Neuronal stem cell (in vitro differentiated cells): ENCODE data around the gene CYP4B1.

Source experiments
- DNase-seq: peaks from one replicate; pipeline ENCODE4 v3.0.0-alpha.2; 2013; ENCODE audit warnings: low spot score
- H2AFZ ChIP-seq: one replicate; pipeline ENCODE4 v1.6.1; 2013; ENCODE audit warnings: mild to moderate bottlenecking, low read length, inconsistent platforms
- H2AK5ac ChIP-seq: 2 replicates; pipeline ENCODE4 v1.6.1; 2013; ENCODE audit warnings: low read depth, mild to moderate bottlenecking, inconsistent platforms, low read length, moderate library complexity, mixed read lengths
- H2BK120ac ChIP-seq: 2 replicates; pipeline ENCODE4 v1.6.1; 2013; ENCODE audit warnings: low read depth, mild to moderate bottlenecking, inconsistent platforms, low read length, moderate library complexity, mixed read lengths
- H2BK12ac ChIP-seq: one replicate; pipeline ENCODE4 v1.6.1; 2013; ENCODE audit warnings: low read length, inconsistent platforms
- H2BK15ac ChIP-seq: 2 replicates; pipeline ENCODE4 v1.6.1; 2013; ENCODE audit warnings: mild to moderate bottlenecking, low read length, inconsistent platforms, mixed read lengths
- H2BK5ac ChIP-seq: one replicate; pipeline ENCODE4 v1.6.1; 2013; ENCODE audit warnings: inconsistent platforms, mild to moderate bottlenecking, low read length, moderate library complexity
- H3K14ac ChIP-seq: one replicate; pipeline ENCODE4 v1.6.1; 2013; ENCODE audit warnings: low read length, inconsistent platforms
- H3K18ac ChIP-seq: 2 replicates; pipeline ENCODE4 v1.6.1; 2013; ENCODE audit warnings: low read length, inconsistent platforms
- H3K23ac ChIP-seq: 2 replicates; pipeline ENCODE4 v1.6.1; 2013; ENCODE audit warnings: low read depth, mild to moderate bottlenecking, mixed read lengths, low read length, inconsistent platforms; ENCODE audit not compliant: poor library complexity
- H3K27ac ChIP-seq: replicated peaks from 3 replicates; pipeline ENCODE4 v1.5.1; 2013; ENCODE audit warnings: low read length, inconsistent platforms
- H3K27me3 ChIP-seq, 3 experiments: 2 replicates each; pipeline ENCODE4 v1.6.1; 2013; ENCODE audit warnings: low read length in 3 of 3, mild to moderate bottlenecking in 2 of 3, inconsistent platforms in 1 of 3, low read depth in 1 of 3, mixed read lengths in 1 of 3, moderate library complexity in 1 of 3; ENCODE audit not compliant: control insufficient read depth in 3 of 3, insufficient read depth in 3 of 3
- H3K36me3 ChIP-seq, 2 donors: replicated peaks in 1 of 2; 2 replicates each; pipeline ENCODE4 v1.6.1; 2013; ENCODE audit warnings: low read length in 2 of 2; ENCODE audit not compliant: control insufficient read depth in 2 of 2, insufficient read depth in 2 of 2
- H3K4ac ChIP-seq: 2 replicates; pipeline ENCODE4 v1.6.1; 2013; ENCODE audit warnings: inconsistent platforms, mild to moderate bottlenecking, low read length, moderate library complexity
- H3K4me1 ChIP-seq, 2 donors: 1 replicate in 1 of 2; 2 replicates in 1 of 2; pipeline ENCODE4 v1.6.1; 2013; ENCODE audit warnings: low read length in 2 of 2, low read depth in 1 of 2; ENCODE audit not compliant: control insufficient read depth in 2 of 2, insufficient read depth in 1 of 2
- H3K4me2 ChIP-seq: one replicate; pipeline ENCODE4 v1.6.1; 2013; ENCODE audit warnings: mild to moderate bottlenecking, low read length, inconsistent platforms; ENCODE audit not compliant: insufficient read depth, poor library complexity, severe bottlenecking
- H3K4me3 ChIP-seq, 2 donors: 2 replicates each; pipeline ENCODE4 v1.5.1; 2013; ENCODE audit warnings: low read length in 2 of 2, mild to moderate bottlenecking in 2 of 2, inconsistent platforms in 1 of 2, moderate library complexity in 1 of 2
- H3K79me1 ChIP-seq: one replicate; pipeline ENCODE4 v1.6.1; 2013; ENCODE audit warnings: low read depth, mild to moderate bottlenecking, inconsistent platforms, low read length, moderate library complexity
- H3K9ac ChIP-seq: one replicate; pipeline ENCODE4 v1.6.1; 2013; ENCODE audit warnings: mild to moderate bottlenecking, low read depth, low read length, inconsistent platforms; ENCODE audit not compliant: poor library complexity
- H3K9me3 ChIP-seq, 2 donors: replicated peaks in 1 of 2; 2 replicates each; pipeline versions ENCODE3 to v1.6.1; 2013; ENCODE audit warnings: low read length in 2 of 2, mild to moderate bottlenecking in 2 of 2, inconsistent platforms in 1 of 2, low read depth in 1 of 2, mixed read lengths in 1 of 2, moderate library complexity in 1 of 2; ENCODE audit not compliant: control insufficient read depth in 2 of 2, insufficient read depth in 1 of 2
- H4K8ac ChIP-seq: one replicate; pipeline ENCODE4 v1.6.1; 2013; ENCODE audit warnings: low read depth, mild to moderate bottlenecking, inconsistent platforms, low read length, moderate library complexity
- H4K91ac ChIP-seq: one replicate; pipeline ENCODE4 v1.6.1; 2013; ENCODE audit warnings: low read length, low read depth, mild to moderate bottlenecking, inconsistent platforms; ENCODE audit not compliant: poor library complexity
- whole genome bisulfite sequencing, 2 donors: extraction: QIAGEN DNeasy Blood & Tissue Kit; methylation state at CpG; one replicate each; pipeline ENCODE4 v1.1.7; 2013; ENCODE audit warnings: missing lambda C conversion rate in 2 of 2, mixed read lengths in 1 of 2; ENCODE audit not compliant: insufficient read length in 2 of 2, insufficient replicate concordance in 1 of 2; ENCODE audit errors: extremely low coverage in 2 of 2; 5-methylcytosine and 5-hydroxymethylcytosine counted together

The CYP4B1 gene

GRCh38 chr1:46768445-46768844 is 30.4 kb upstream of the CYP4B1 start:
- Histone ChIP-seq H2AK5ac (no peak overlapping the region), H4K8ac (no peak overlapping the region), H3K4ac (no peak overlapping the region), H2BK12ac (no peak overlapping the region), H3K36me3 (no peaks in the 10 kb centered on the region), H3K23ac (no peak overlapping the region), H3K79me1 (no peaks in the 10 kb centered on the region), H3K27me3 (peaks cover 0 to 5% (median 0%) of the 10 kb centered on the region in 3 experiments), H3K18ac (no peak overlapping the region), H2BK5ac (no peak overlapping the region), H3K9me3 (peaks cover 0 to 28% of the 10 kb centered on the region in 2 donors), H3K4me3 (no peak overlapping the region), H3K9ac (no peak overlapping the region), H2BK15ac (no peak overlapping the region), H2BK120ac (no peak overlapping the region), H4K91ac (no peak overlapping the region), H3K4me2 (no peak overlapping the region), H3K4me1 (no peaks in the 10 kb centered on the region), H3K27ac (no peak overlapping the region), H3K14ac (no peak overlapping the region), H2AFZ (no peak overlapping the region)
- no peak for DNase-seq
- WGBS, 2 donors, result no CpG with 5 or more reads among the region's 5 CpGs

- no peak overlapping the region for H2BK5ac ChIP-seq
- H2AFZ ChIP-seq, result no peak overlapping the region
- H3K9ac ChIP-seq, result no peak overlapping the region
- H3K23ac ChIP-seq, result no peak overlapping the region
- no peak overlapping the region for H4K8ac ChIP-seq
- H3K27me3 ChIP-seq, result peaks cover 0 to 5% (median 0%) of the 10 kb centered on the region in 3 experiments
- H3K79me1 ChIP-seq, result no peaks in the 10 kb centered on the region
- H3K14ac ChIP-seq, result no peak overlapping the region
- H3K4me3 ChIP-seq, result no peak overlapping the region
- no peak overlapping the region for H2BK12ac ChIP-seq
- H3K18ac ChIP-seq, result no peak overlapping the region
- no peaks in the 10 kb centered on the region for H3K36me3 ChIP-seq
- no peak overlapping the region for H3K27ac ChIP-seq
- no peak overlapping the region for H4K91ac ChIP-seq
- no peak overlapping the region for H2BK15ac ChIP-seq
- peaks cover 1 to 26% of the 10 kb centered on the region in 2 donors for H3K9me3 ChIP-seq
- no peak overlapping the region for H2AK5ac ChIP-seq
- no peak overlapping the region for H3K4ac ChIP-seq
- H3K4me2 ChIP-seq, result no peak overlapping the region
- no peaks in the 10 kb centered on the region for H3K4me1 ChIP-seq
- no peak overlapping the region for H2BK120ac ChIP-seq
- DNase-seq, result no peak
Measured at GRCh38 chr1:46769028-46769740, 29.7 kb upstream of the CYP4B1 start.

GRCh38 chr1:46770541-46770940 is 28.3 kb upstream of the CYP4B1 start:
- Histone ChIP-seq H3K27ac (no peak overlapping the region), H3K9ac (no peak overlapping the region), H4K91ac (no peak overlapping the region), H4K8ac (no peak overlapping the region), H3K14ac (no peak overlapping the region), H3K23ac (peak overlapping the region; percentile 32), H2BK120ac (no peak overlapping the region), H2BK12ac (no peak overlapping the region), H3K18ac (no peak overlapping the region), H2AFZ (no peak overlapping the region), H2BK5ac (peak overlapping the region; percentile 16), H3K4me3 (no peak overlapping the region), H3K4me1 (no peaks in the 10 kb centered on the region), H3K36me3 (no peaks in the 10 kb centered on the region), H3K9me3 (peaks cover 5 to 25% of the 10 kb centered on the region in 2 donors), H3K4me2 (no peak overlapping the region), H2BK15ac (no peak overlapping the region), H3K4ac (no peak overlapping the region), H3K27me3 (peaks cover 0 to 3% (median 0%) of the 10 kb centered on the region in 3 experiments), H3K79me1 (no peaks in the 10 kb centered on the region), H2AK5ac (no peak overlapping the region)
- no CpG with 5 or more reads among the region's 3 CpGs for WGBS, 2 donors
- no peak for DNase-seq

- no peak overlapping the region for H2BK120ac ChIP-seq
- H3K23ac ChIP-seq, result no peak overlapping the region
- peaks cover 0 to 2% (median 0%) of the 10 kb centered on the region in 3 experiments for H3K27me3 ChIP-seq
- no peak overlapping the region for H2BK12ac ChIP-seq
- H3K27ac ChIP-seq, result no peak overlapping the region
- H3K4ac ChIP-seq, result no peak overlapping the region
- no peak overlapping the region for H3K14ac ChIP-seq
- H3K9me3 ChIP-seq, result peaks cover 5 to 25% of the 10 kb centered on the region in 2 donors
- no peak overlapping the region for H2BK15ac ChIP-seq
- no peak overlapping the region for H4K91ac ChIP-seq
- no peak overlapping the region for H2AFZ ChIP-seq
- WGBS, 2 donors, result no CpG with 5 or more reads among the region's 1 CpG
- no peak overlapping the region for H3K9ac ChIP-seq
- H3K18ac ChIP-seq, result no peak overlapping the region
- no peak overlapping the region for H3K4me2 ChIP-seq
- no peak overlapping the region for H2AK5ac ChIP-seq
- H3K79me1 ChIP-seq, result no peaks in the 10 kb centered on the region
- no peaks in the 10 kb centered on the region for H3K4me1 ChIP-seq
- DNase-seq, result no peak
- H4K8ac ChIP-seq, result no peak overlapping the region
- no peaks in the 10 kb centered on the region for H3K36me3 ChIP-seq
- H3K4me3 ChIP-seq, result no peak overlapping the region
- H2BK5ac ChIP-seq, result no peak overlapping the region
Measured at GRCh38 chr1:46772571-46772970, 26.3 kb upstream of the CYP4B1 start.
